ENCODE measurements around the gene MARVELD1.

- TF ChIP-seq, protein P1, sequence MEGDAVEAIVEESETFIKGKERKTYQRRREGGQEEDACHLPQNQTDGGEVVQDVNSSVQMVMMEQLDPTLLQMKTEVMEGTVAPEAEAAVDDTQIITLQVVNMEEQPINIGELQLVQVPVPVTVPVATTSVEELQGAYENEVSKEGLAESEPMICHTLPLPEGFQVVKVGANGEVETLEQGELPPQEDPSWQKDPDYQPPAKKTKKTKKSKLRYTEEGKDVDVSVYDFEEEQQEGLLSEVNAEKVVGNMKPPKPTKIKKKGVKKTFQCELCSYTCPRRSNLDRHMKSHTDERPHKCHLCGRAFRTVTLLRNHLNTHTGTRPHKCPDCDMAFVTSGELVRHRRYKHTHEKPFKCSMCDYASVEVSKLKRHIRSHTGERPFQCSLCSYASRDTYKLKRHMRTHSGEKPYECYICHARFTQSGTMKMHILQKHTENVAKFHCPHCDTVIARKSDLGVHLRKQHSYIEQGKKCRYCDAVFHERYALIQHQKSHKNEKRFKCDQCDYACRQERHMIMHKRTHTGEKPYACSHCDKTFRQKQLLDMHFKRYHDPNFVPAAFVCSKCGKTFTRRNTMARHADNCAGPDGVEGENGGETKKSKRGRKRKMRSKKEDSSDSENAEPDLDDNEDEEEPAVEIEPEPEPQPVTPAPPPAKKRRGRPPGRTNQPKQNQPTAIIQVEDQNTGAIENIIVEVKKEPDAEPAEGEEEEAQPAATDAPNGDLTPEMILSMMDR (IDR thresholded peaks at IDR 0.05) = no peak
- no peak for TF ChIP-seq POLR2A (IDR thresholded peaks at IDR 0.05)
Measured at GRCh38 chr10:97664282-97664850, 49.2 kb upstream of the MARVELD1 start.

Data from testis (tissue), 2 donors.